GM12878 (cell line): ENCODE measurements around the gene PRR5. TPM values are rescaled to one million over a fixed set of nuclear protein-coding genes. Genes with fewer than 3 reads are reported as not detected.

Experiments
- ATAC-seq: fragments of 200-7000 bp; cut with Tn5 transposase; 3 replicates; pipeline ENCODE4 v1.9.1; 2020; ENCODE audit warnings: mild to moderate bottlenecking, moderate library complexity
- BruUV-seq: library from RNA; stranded (reverse); fragments of 400-500 nt; replicated peaks from 2 replicates; lab custom pipeline; 2021; lab: Mats Ljungman, UMichigan
- CTCF ChIA-PET: fragments of 300-600 bp; sonication (Branson Sonifier 250); formaldehyde crosslinking; extraction: SDS; loops from one replicate; lab custom pipeline; 2021; ENCODE audit warnings: inconsistent platforms; lab: Yijun Ruan, JAX
- POLR2A ChIA-PET: fragments of 350-600 bp; formaldehyde crosslinking; extraction: SDS; loops from one replicate; lab custom pipeline; 2021; ENCODE audit warnings: inconsistent platforms; lab: Charles Lee
- RAD21 ChIA-PET: fragments of 300-600 bp; sonication (Branson Sonifier 250); formaldehyde crosslinking; loops from one replicate; lab custom pipeline; 2023; ENCODE audit warnings: antibody characterized with exemption; ENCODE audit not compliant: unreplicated experiment; lab: Charles Lee
- SMC1A ChIA-PET: fragments of 300-600 bp; sonication (Branson Sonifier 250); formaldehyde crosslinking; loops from one replicate; lab custom pipeline; 2023; ENCODE audit not compliant: unreplicated experiment, uncharacterized antibody; lab: Charles Lee
- DNase-seq: peaks from one replicate; pipeline ENCODE4 v3.0.0-alpha.2; 2011; ENCODE audit warnings: low read depth, low spot score
- FAIRE-seq: peaks from 3 replicates; lab custom pipeline; 2011; peaks lifted over from hg19 to GRCh38; lab: Jason Lieb, UNC
- H2AFZ ChIP-seq: 2 replicates; pipeline ENCODE4 v1.6.0; 2011; ENCODE audit warnings: low read depth, low read length, control low read depth; ENCODE audit not compliant: control insufficient read depth
- H3K27ac ChIP-seq: 2 replicates; pipeline ENCODE4 v1.5.1; 2011; ENCODE audit warnings: control low read depth; ENCODE audit not compliant: control insufficient read depth, insufficient read depth
- H3K27me3 ChIP-seq, 2 experiments: replicated peaks in 1 of 2; 2 replicates each; pipeline versions ENCODE4 v1.6.0 to v1.6.1; 2011; ENCODE audit warnings: low read length in 1 of 2; ENCODE audit not compliant: control insufficient read depth in 2 of 2, insufficient read depth in 2 of 2
- H3K36me3 ChIP-seq, 2 experiments: 2 replicates each; pipeline ENCODE4 v1.5.1; 2011; ENCODE audit warnings: low read length in 1 of 2; ENCODE audit not compliant: control insufficient read depth in 2 of 2, insufficient read depth in 2 of 2
- H3K4me1 ChIP-seq: 2 replicates; pipeline ENCODE4 v1.6.1; 2011; ENCODE audit warnings: mild to moderate bottlenecking, low read length, moderate library complexity, mixed read lengths; ENCODE audit not compliant: control insufficient read depth, insufficient read depth
- H3K4me2 ChIP-seq: 2 replicates; pipeline ENCODE4 v1.6.0; 2011; ENCODE audit warnings: control low read depth; ENCODE audit not compliant: control insufficient read depth, insufficient read depth
- H3K4me3 ChIP-seq: fragments of 200-600 bp; sonication (generic); 2 replicates; pipeline ENCODE4 v1.5.1; 2016
- H3K79me2 ChIP-seq: 2 replicates; pipeline ENCODE4 v1.6.0; 2011; ENCODE audit warnings: low read length; ENCODE audit not compliant: control insufficient read depth, insufficient read depth
- H3K9ac ChIP-seq: 2 replicates; pipeline ENCODE4 v1.8.0; 2011; ENCODE audit warnings: low read length, control low read depth, mixed read lengths; ENCODE audit not compliant: control insufficient read depth, insufficient read depth
- H3K9me3 ChIP-seq: replicated peaks from 3 replicates; pipeline ENCODE4 v1.5.1; 2011; ENCODE audit warnings: mild to moderate bottlenecking, low read length; ENCODE audit not compliant: control insufficient read depth, insufficient read depth
- H4K20me1 ChIP-seq: 2 replicates; pipeline ENCODE4 v1.6.0; 2011; ENCODE audit not compliant: control insufficient read depth, insufficient read depth
- BCL11A ChIP-seq: IDR thresholded peaks from 2 replicates; pipeline ENCODE4 v1.6.1; 2011; ENCODE audit warnings: low read depth, low read length
- CBX3 ChIP-seq: fragments of 200-600 bp; sonication (generic); IDR thresholded peaks from 2 replicates; pipeline ENCODE4 v1.6.1; 2016; ENCODE audit warnings: low read depth, borderline replicate concordance
- CBX5 ChIP-seq: sonication (generic); IDR thresholded peaks from 2 replicates; pipeline ENCODE4 v1.6.1; 2016; ENCODE audit warnings: low read depth, moderate library complexity, mild to moderate bottlenecking, inconsistent platforms
- CUX1 ChIP-seq: IDR thresholded peaks from 2 replicates; pipeline ENCODE4 v1.6.1; 2012; ENCODE audit warnings: improper control_type of control experiment, low read depth, low read length; ENCODE audit not compliant: insufficient replicate concordance
- ELK1 ChIP-seq: IDR thresholded peaks from 2 replicates; pipeline ENCODE4 v1.6.1; 2012; ENCODE audit warnings: low read depth, low read length, improper control_type of control experiment
- MXI1 ChIP-seq: fragments of 150-350 bp; IDR thresholded peaks from 2 replicates; pipeline ENCODE4 v1.6.1; 2011; ENCODE audit warnings: low read depth, mild to moderate bottlenecking, inconsistent platforms, low read length, improper control_type of control experiment
- NBN ChIP-seq: fragments of 450-650 bp; IDR thresholded peaks from 2 replicates; pipeline ENCODE4 v1.6.1; 2016
- PKNOX1 ChIP-seq: fragments of 450-650 bp; IDR thresholded peaks from 2 replicates; pipeline ENCODE4 v1.6.1; 2016; ENCODE audit warnings: mild to moderate bottlenecking
- RBBP5 ChIP-seq: fragments of 200-600 bp; sonication (generic); conservative IDR thresholded peaks from 2 replicates; pipeline ENCODE4 v1.6.1; 2016
- SMAD1 ChIP-seq: fragments of 450-650 bp; IDR thresholded peaks from 2 replicates; pipeline ENCODE4 v1.6.1; 2018; ENCODE audit warnings: mild to moderate bottlenecking, low read depth; ENCODE audit not compliant: partially characterized antibody
- STAT3 ChIP-seq: IDR thresholded peaks from 2 replicates; pipeline ENCODE4 v1.6.1; 2011; ENCODE audit warnings: low read depth, low read length, improper control_type of control experiment
- ZNF274 ChIP-seq: IDR thresholded peaks from one replicate; pipeline ENCODE4 v1.8.0; 2011; ENCODE audit not compliant: insufficient read length, insufficient read depth
- ZNF592 ChIP-seq: fragments of 450-650 bp; IDR thresholded peaks from 2 replicates; pipeline ENCODE4 v1.6.1; 2017; ENCODE audit warnings: mild to moderate bottlenecking, moderate library complexity
- ZZZ3 ChIP-seq: IDR thresholded peaks from 2 replicates; pipeline ENCODE4 v1.6.1; 2011; ENCODE audit warnings: low read depth; ENCODE audit not compliant: control insufficient read depth, insufficient read length
- WGBS: methylation state at CpG from one replicate; pipeline ENCODE4 v1.1.6; 2016; ENCODE audit warnings: low lambda C conversion rate; ENCODE audit not compliant: insufficient replicate concordance, insufficient coverage; ENCODE audit errors: missing lambda C conversion rate; 5-methylcytosine and 5-hydroxymethylcytosine counted together
- in situ Hi-C: fragments of 300-500 bp; cut with MboI; formaldehyde crosslinking; loops from 9 replicates; pipeline ENCODE4 v1.14.3; 2018; ENCODE audit warnings: mixed read lengths
- intact Hi-C: fragments of 100-400 bp; cut with micrococcal nuclease; formaldehyde crosslinking; loops from one replicate; pipeline ENCODE4 v1.14.2; 2022; ENCODE audit not compliant: unreplicated experiment
- polyA plus RNA-seq, 11 experiments: library from polyadenylated mRNA; depleted of rRNA in 4 of 11; unstranded in 6 of 11; stranded (reverse) in 5 of 11; fragments of >200 nt; fragmentation: Nextera tagmentation in 4 of 11; fragmentation: Illumina TruSeq in 1 of 11; extraction: Ambion mirVana in 4 of 11; extraction: Trizol in 1 of 11; gene quantifications; 1 replicate in 1 of 11; 2 replicates in 10 of 11; pipeline versions ENCODE4 v1.2.1 to v1.2.3, GENCODE V29; 2011 to 2016; ENCODE audit warnings: inconsistent platforms in 2 of 11, missing spikeins in 2 of 11, low read depth in 1 of 11
- total RNA-seq, 4 experiments: library from RNA; depleted of rRNA in 3 of 4; stranded (reverse); fragments of >200 nt in 3 of 4; fragmentation: Illumina TruSeq in 1 of 4; extraction: Trizol in 1 of 4; gene quantifications; 2 replicates each; pipeline versions ENCODE4 v1.2.1 to v1.2.3, GENCODE V29; 2013 to 2021

PRR5 gene
- total and polyA plus RNA-seq, 10 of the 15 experiments (the other 5 are each of a cell fraction or from before 2014, with no cell fraction given) = 0.03 to 9.4 (median 1.5) TPM

GRCh38 chr22:44680058-44680457 lies 21.9 kb upstream of the PRR5 start:
- WGBS = 0% methylated on average over 4 of the region's 5 CpGs
- Histone ChIP-seq H3K27ac (no peak overlapping the region), H4K20me1 (no peaks in the 10 kb centered on the region), H2AFZ (no peak overlapping the region), H3K4me1 (peaks cover 37% of the 10 kb centered on the region), H3K4me3 (no peak overlapping the region), H3K9me3 (no peaks in the 10 kb centered on the region; the same call in 2 of the 3 replicates), H3K27me3 (no peaks in the 10 kb centered on the region), H3K4me2 (no peak overlapping the region), H3K36me3 (no peaks in the 10 kb centered on the region), H3K9ac (no peak overlapping the region), H3K79me2 (no peaks in the 10 kb centered on the region)
- CTCF ChIA-PET = interaction anchor here (0.5 kb wide), 1 partner anchor 797 kb away, joined by 3 read pairs; no protein-coding TSS in a partner anchor
- RAD21 ChIA-PET = no interaction called here
- DNase-seq (no peak), ATAC-seq (no peak), FAIRE-seq (no peak)
- SMC1A ChIA-PET = no interaction called here
- BruUV-seq = no TSS peak
- POLR2A ChIA-PET = no interaction called here
- intact Hi-C loops (no loop called here), in situ Hi-C loops (no loop called here)
- no peak for TF ChIP-seq NBN
- TF ChIP-seq CBX3 = no peak
- no peak for TF ChIP-seq CUX1
- TF ChIP-seq ZNF592 = no peak
- no peak for TF ChIP-seq PKNOX1
- TF ChIP-seq BCL11A = no peak
- no peak for TF ChIP-seq STAT3
- TF ChIP-seq ZZZ3 = no peak
- no peak for TF ChIP-seq SMAD1
- no peak for TF ChIP-seq MXI1
- TF ChIP-seq ELK1 = no peak
- no peak for TF ChIP-seq CBX5
- TF ChIP-seq ZNF274 = no peak
- no peak for TF ChIP-seq RBBP5
